ENCODE data around the gene KPNA1. TPM values are rescaled to one million over a fixed set of nuclear protein-coding genes. Genes with fewer than 3 reads are reported as not detected.

KPNA1 gene
- total and polyA plus RNA-seq, 4 donors: 20.7 to 42.0 (median 23.5) TPM

GRCh38 chr3:122488262-122488973 lies 26.3 kb downstream of the KPNA1 start:
- Histone ChIP-seq H3K9me3 (ENCODE audit: control insufficient read depth in 4 of 4, low read length in 3 of 4) (no peaks in the 10 kb centered on the region), H3K36me3 (ENCODE audit: control insufficient read depth in 4 of 4, insufficient read depth in 3 of 4, low read depth in 1 of 4, low read length in 3 of 4) (peaks cover 0 to 7% (median 1%) of the 10 kb centered on the region in 4 donors), H3K9ac (ENCODE audit: low read depth in 1 of 2, low read length in 2 of 2) (no peak overlapping the region), H3K4me3 (ENCODE audit: low read depth in 1 of 3, low read length in 3 of 3) (no peak overlapping the region), H3K27me3 (ENCODE audit: control insufficient read depth in 4 of 4, insufficient read depth in 4 of 4, low read length in 3 of 4) (no peaks in the 10 kb centered on the region), H3K27ac (ENCODE audit: low read depth in 1 of 2, low read length in 2 of 2) (no peak overlapping the region), H3K4me1 (ENCODE audit: control insufficient read depth in 4 of 4, insufficient read depth in 4 of 4, low read length in 3 of 4) (peaks cover 0 to 3% (median 0%) of the 10 kb centered on the region in 4 donors)
- no peak for DNase-seq (ENCODE audit: low spot score)
- WGBS: 82% methylated on average over 7 of the region's 7 CpGs
- no peak for TF ChIP-seq RXRA (IDR thresholded peaks at IDR 0.05)
- TF ChIP-seq HNF4A (conservative IDR thresholded peaks at IDR 0.05): no peak
- no peak for TF ChIP-seq GABPA (IDR thresholded peaks at IDR 0.05 in 1 of 2, conservative IDR thresholded peaks at IDR 0.05 in 1 of 2)

GRCh38 chr3:122484985-122485384 lies 29.8 kb downstream of the KPNA1 start:
- Histone ChIP-seq H3K4me3 (ENCODE audit: low read depth in 1 of 3, low read length in 3 of 3) (no peak overlapping the region), H3K9me3 (ENCODE audit: control insufficient read depth in 4 of 4, low read length in 3 of 4) (no peaks in the 10 kb centered on the region), H3K27me3 (ENCODE audit: control insufficient read depth in 4 of 4, insufficient read depth in 4 of 4, low read length in 3 of 4) (no peaks in the 10 kb centered on the region), H3K36me3 (ENCODE audit: control insufficient read depth in 4 of 4, insufficient read depth in 3 of 4, low read depth in 1 of 4, low read length in 3 of 4) (peaks cover 0 to 7% (median 2%) of the 10 kb centered on the region in 4 donors), H3K4me1 (ENCODE audit: control insufficient read depth in 4 of 4, insufficient read depth in 4 of 4, low read length in 3 of 4) (no peaks in the 10 kb centered on the region), H3K27ac (ENCODE audit: low read depth in 1 of 2, low read length in 2 of 2) (no peak overlapping the region), H3K9ac (ENCODE audit: low read depth in 1 of 2, low read length in 2 of 2) (no peak overlapping the region)
- DNase-seq (ENCODE audit: low spot score): no peak
- no peak for TF ChIP-seq REST (IDR thresholded peaks at IDR 0.05)
- TF ChIP-seq EGR1 (IDR thresholded peaks at IDR 0.05; ENCODE audit: low read depth in 2 of 2): no peak
- TF ChIP-seq MAX (IDR thresholded peaks at IDR 0.05): no peak
- TF ChIP-seq NR2F2 (IDR thresholded peaks at IDR 0.05): no peak
- no peak for TF ChIP-seq FOXA2 (IDR thresholded peaks at IDR 0.05)
- TF ChIP-seq FOXA1 (IDR thresholded peaks at IDR 0.05): no peak
- no peak for TF ChIP-seq GABPA (IDR thresholded peaks at IDR 0.05 in 1 of 2, conservative IDR thresholded peaks at IDR 0.05 in 1 of 2)
- TF ChIP-seq HNF4A (conservative IDR thresholded peaks at IDR 0.05): no peak
- no peak for TF ChIP-seq RAD21 (IDR thresholded peaks at IDR 0.05)
- no peak for TF ChIP-seq RXRA (IDR thresholded peaks at IDR 0.05)
- no peak for TF ChIP-seq ATF3 (IDR thresholded peaks at IDR 0.05)
- no peak for TF ChIP-seq ZBTB33 (IDR thresholded peaks at IDR 0.05)
- 97% methylated on average over 5 of the region's 5 CpGs for WGBS
